BE2C (cell line): ENCODE results near the gene PHB1.

Experiments
- DNase-seq: peaks from one replicate; pipeline ENCODE4 v3.0.0-alpha.2; 2020
- H3K27me3 ChIP-seq: fragments of 250-450 bp; sonication (Bioruptor Pico); 2 replicates; pipeline ENCODE4 v1.5.1; 2020; ENCODE audit warnings: mild to moderate bottlenecking
- H3K36me3 ChIP-seq: fragments of 250-450 bp; sonication (Bioruptor Pico); 2 replicates; pipeline ENCODE4 v1.5.1; 2020; ENCODE audit warnings: mild to moderate bottlenecking
- H3K4me1 ChIP-seq: fragments of 250-450 bp; sonication (Bioruptor Pico); 2 replicates; pipeline ENCODE4 v1.5.1; 2020
- H3K4me3 ChIP-seq: 2 replicates; pipeline ENCODE4 v1.5.1; 2011; ENCODE audit warnings: low read depth, low read length
- H3K9me3 ChIP-seq: fragments of 250-450 bp; sonication (Bioruptor Pico); 2 replicates; pipeline ENCODE4 v1.5.1; 2020
- CTCF ChIP-seq: IDR thresholded peaks from 2 replicates; pipeline ENCODE4 v1.5.1; 2012; ENCODE audit warnings: mild to moderate bottlenecking, low read depth, low read length

PHB1 gene

GRCh38 chr17:49414271-49414621 lies 436 bp downstream of the PHB1 start:
- Histone ChIP-seq H3K4me3 (peak overlapping the region; percentile 96), H3K27me3 (no peaks in the 10 kb centered on the region), H3K9me3 (no peaks in the 10 kb centered on the region), H3K36me3 (peaks cover 34% of the 10 kb centered on the region), H3K4me1 (no peaks in the 10 kb centered on the region)
- no peak for TF ChIP-seq CTCF
- DNase-seq: no peak

- TF ChIP-seq CTCF: no peak
- no peaks in the 10 kb centered on the region for H3K4me1 ChIP-seq
- peaks cover 86% of the 10 kb centered on the region for H3K36me3 ChIP-seq
- no peak overlapping the region for H3K4me3 ChIP-seq
- no peak for DNase-seq
- H3K27me3 ChIP-seq: no peaks in the 10 kb centered on the region
- H3K9me3 ChIP-seq: no peaks in the 10 kb centered on the region
Observed at GRCh38 chr17:49409066-49409465, 5.6 kb downstream of the PHB1 start.

- Histone ChIP-seq H3K36me3 (peaks cover 90% of the 10 kb centered on the region), H3K9me3 (no peaks in the 10 kb centered on the region), H3K4me1 (no peaks in the 10 kb centered on the region), H3K27me3 (no peaks in the 10 kb centered on the region), H3K4me3 (no peak overlapping the region)
- DNase-seq: peak; percentile 85
- TF ChIP-seq CTCF: peak; percentile 100
Observed at GRCh38 chr17:49407981-49408501, 6.6 kb downstream of the PHB1 start.

- H3K36me3 ChIP-seq: peaks cover 81% of the 10 kb centered on the region
- no peaks in the 10 kb centered on the region for H3K4me1 ChIP-seq
- no peak for TF ChIP-seq CTCF
- no peak overlapping the region for H3K4me3 ChIP-seq
- no peaks in the 10 kb centered on the region for H3K9me3 ChIP-seq
- no peaks in the 10 kb centered on the region for H3K27me3 ChIP-seq
- no peak for DNase-seq
Observed at GRCh38 chr17:49407086-49407485, 7.6 kb downstream of the PHB1 start.

GRCh38 chr17:49406421-49407061 lies 8.1 kb downstream of the PHB1 start:
- no peaks in the 10 kb centered on the region for H3K4me1 ChIP-seq
- H3K4me3 ChIP-seq: no peak overlapping the region
- no peak for DNase-seq
- no peaks in the 10 kb centered on the region for H3K9me3 ChIP-seq
- TF ChIP-seq CTCF: no peak
- H3K36me3 ChIP-seq: peaks cover 75% of the 10 kb centered on the region
- H3K27me3 ChIP-seq: no peaks in the 10 kb centered on the region

GRCh38 chr17:49404906-49405305 lies 9.8 kb downstream of the PHB1 start:
- TF ChIP-seq CTCF: no peak
- H3K36me3 ChIP-seq: peaks cover 61% of the 10 kb centered on the region
- no peaks in the 10 kb centered on the region for H3K27me3 ChIP-seq
- DNase-seq: no peak
- H3K9me3 ChIP-seq: no peaks in the 10 kb centered on the region
- H3K4me1 ChIP-seq: no peaks in the 10 kb centered on the region
- no peak overlapping the region for H3K4me3 ChIP-seq
